Activated CD4-positive, CD25-positive, alpha-beta regulatory T cell (primary cell): ENCODE results near the gene ZNF519.
"Not testable (repeated sequence)": the region's sequence is repeated elsewhere in the genome, so short reads cannot be mapped to it uniquely, and the experiment has no call there.

Experiments used
- DNase-seq, 4 experiments: peaks; one replicate each; lab custom pipeline; 2025; lab: John Stamatoyannopoulos, UW

The ZNF519 gene

DNA sequence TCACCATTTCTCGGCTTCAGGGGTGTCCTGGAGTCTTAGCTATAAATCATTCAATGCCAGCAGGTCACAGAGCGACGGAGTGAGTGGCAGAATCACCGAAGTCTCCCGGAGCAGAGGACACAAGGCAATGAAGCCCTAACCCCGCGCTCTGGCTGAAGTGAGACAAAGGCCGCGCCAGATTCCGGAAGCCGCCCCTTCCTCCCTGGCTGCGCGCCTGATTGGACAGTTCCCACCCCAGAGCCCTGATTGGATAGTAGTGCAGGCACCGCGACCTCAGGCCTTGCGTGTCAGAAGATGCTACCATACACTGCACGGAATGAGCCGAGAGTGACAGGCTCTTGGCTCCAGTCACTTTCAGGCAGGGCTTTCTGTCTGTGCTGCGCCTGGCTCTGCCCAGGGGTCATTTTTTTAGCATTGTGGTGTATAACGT is at the start of gene ZNF519:
TSS of gene ZNF519 (minus strand) at position 165 of the 430 bp plus-strand sequence. CDS start at position 7, 158 bp downstream.
- peak; percentile 67 to 75 (median 72) for DNase-seq

DNA sequence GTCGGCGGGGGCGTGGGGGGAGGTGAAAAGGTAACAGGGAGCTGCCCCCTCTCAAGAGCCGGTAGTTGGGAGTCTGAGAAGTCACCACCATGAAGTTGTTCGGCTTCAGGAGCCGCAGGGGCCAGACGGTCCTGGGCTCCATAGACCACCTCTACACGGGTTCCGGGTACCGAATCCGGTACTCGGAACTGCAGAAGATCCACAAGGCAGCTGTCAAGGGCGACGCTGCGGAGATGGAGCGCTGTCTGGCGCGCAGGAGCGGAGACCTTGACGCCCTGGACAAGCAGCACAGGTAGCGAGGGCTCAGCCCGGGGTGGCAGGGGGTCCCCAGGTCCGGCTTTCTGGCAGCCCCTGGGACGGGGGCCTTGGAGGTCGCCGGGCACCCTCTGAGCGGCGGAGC is 47.1 kb upstream of the ZNF519 start:
- DNase-seq: no peak

DNA sequence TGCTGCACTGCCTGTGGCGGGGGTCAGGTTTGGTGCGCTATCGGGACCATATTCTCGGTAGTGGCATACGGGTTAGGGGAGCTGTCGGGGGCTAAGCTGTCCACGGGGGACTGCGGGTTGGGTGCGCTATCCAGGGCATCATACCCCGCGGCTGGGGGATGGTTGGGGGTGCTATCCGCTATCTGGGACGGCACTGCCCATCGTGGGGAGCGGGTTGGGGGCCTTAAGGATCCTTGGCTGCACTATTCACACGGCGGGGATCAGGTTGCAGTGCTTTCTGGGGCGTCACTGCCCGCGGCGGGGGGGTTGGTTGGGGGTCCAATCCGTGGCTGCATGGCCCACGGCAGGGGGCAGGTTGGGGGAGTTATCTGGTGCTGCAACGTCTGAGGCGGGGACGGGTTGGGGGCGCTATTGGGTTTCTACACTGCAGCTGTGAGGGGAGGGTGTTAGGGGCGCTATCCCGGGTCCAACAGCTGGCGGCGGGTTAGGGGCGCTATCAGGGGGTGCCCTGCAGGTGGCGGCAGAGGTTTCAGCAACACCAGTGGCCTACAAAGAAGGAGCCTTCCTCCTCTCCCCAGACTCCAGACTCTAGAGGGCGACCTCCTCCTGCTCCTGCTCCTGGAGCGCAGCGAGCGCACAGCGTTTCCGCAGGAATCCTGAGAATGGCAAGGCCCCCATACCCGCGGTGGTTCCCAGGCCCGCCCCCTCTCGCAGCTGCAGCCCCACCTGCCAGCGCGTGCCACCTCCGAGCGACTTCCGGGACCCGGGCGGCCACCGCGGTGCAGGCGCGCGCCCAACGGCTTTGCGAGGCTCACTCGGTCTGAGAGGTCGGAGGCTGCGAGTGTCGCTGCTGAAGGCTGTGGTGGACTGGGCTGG is 46.3 kb upstream of the ZNF519 start:
- peak; percentile 20 to 73 (median 56) for DNase-seq

DNA sequence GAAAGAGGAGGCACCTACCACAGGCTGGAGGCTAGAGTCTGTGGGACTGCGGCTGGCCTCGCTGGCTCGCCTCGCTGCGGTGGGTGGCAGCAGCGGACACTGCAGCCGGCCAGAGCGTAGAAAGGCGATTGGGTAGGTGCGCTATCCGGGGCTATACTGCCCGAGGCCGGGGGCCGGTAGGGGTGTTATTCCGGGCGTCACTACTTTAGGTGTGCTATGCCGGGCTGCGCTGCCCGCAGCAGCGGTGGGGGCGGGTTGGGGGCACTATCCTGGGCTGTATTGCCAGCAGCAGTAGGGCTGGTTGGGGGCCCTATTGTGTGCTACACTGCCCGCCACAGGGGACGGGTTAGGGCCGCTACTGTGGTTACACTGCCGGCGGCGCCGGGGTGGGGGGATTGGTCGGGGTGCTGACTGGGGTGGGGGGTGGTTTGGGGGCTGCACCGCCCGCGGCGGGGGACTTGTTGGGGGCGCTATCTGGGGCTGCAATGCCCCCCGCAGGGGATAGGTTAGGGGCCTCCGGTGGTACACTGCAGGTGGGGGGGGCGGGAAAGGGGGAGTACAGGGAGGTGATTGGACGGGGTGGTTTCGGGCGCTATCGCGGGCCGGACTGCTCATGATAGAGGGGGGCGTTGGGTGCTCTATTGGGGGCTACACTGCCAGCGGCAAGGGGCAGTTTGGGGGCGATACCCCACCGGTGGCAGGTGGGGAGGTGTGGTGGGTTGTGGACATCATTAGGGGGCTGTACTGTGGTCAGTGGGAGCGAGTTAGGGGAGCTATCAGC is 45.5 kb upstream of the ZNF519 start:
- DNase-seq: not testable (repeated sequence)

DNA sequence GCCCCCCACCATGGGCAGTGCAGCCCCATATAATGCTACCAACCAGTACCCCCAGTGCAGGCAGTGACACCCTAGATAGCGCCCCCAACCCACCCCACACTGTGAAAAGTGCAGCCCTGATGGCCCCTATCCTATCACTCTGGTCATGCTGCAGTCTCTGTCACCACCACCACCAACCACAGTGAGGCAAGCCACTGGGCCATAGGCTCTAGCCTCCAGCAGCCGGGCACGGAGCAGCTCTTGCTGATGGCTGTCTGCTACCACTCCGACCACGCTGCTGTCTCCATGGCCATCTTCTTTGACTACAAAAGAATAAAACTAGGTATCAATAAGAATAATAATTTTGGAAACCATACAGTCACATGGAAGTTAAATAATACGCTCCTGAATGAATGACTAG is 43.2 kb upstream of the ZNF519 start:
- not testable (repeated sequence) for DNase-seq

DNA sequence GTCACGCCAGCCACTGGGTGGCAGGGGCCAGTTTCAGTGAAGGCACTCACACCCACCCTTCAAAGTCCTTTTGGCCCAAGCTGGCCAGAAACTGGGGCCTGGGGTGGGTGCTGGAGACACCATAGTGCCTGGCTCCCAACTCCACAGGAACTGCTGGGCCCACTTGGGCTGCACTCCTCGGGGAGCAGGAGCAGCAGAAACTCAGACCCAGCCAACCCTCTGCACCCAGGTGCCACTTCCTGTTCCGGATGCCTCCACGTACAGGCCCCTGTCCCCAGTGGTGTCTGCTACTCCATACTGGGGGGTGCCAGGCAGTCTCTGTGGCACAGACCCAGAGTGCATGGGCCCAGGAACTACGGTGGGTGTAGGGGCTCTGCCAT is 42.5 kb upstream of the ZNF519 start:
- DNase-seq: no peak

DNA sequence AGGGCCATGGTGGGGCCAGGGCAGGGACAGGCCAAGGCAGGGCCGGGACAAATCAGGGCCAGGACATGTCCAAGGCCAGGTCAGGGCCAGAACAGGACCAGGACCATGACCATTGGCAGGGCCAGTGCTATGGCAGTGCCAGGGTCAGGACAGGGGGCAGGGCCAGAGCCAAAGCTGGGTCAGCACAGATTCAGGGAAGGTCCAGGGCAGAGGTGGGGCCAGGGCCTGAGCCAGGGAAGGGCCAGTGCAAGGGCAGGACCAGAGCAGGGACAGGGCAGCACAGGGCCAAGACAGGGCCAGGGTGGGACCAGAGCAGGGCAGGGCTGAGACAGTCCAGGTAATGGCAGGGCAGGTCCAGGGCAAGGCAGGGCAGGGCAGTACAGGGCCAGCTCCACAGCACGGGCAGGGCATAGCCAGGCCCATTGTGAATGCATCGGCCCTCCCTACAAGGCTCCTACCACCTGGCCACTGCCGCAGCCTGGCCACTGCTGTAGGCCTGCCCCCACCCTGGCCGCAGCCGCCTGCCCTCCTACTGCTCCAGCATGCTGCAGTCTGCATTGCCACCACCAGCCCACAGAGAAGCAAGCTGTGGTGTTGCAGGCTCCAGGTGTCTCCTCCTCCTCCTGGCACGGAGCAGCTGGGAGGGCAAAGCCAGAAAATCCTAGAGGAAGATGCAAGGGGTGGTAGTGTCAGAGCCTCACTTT is 41.9 kb upstream of the ZNF519 start:
- not testable (repeated sequence) for DNase-seq

DNA sequence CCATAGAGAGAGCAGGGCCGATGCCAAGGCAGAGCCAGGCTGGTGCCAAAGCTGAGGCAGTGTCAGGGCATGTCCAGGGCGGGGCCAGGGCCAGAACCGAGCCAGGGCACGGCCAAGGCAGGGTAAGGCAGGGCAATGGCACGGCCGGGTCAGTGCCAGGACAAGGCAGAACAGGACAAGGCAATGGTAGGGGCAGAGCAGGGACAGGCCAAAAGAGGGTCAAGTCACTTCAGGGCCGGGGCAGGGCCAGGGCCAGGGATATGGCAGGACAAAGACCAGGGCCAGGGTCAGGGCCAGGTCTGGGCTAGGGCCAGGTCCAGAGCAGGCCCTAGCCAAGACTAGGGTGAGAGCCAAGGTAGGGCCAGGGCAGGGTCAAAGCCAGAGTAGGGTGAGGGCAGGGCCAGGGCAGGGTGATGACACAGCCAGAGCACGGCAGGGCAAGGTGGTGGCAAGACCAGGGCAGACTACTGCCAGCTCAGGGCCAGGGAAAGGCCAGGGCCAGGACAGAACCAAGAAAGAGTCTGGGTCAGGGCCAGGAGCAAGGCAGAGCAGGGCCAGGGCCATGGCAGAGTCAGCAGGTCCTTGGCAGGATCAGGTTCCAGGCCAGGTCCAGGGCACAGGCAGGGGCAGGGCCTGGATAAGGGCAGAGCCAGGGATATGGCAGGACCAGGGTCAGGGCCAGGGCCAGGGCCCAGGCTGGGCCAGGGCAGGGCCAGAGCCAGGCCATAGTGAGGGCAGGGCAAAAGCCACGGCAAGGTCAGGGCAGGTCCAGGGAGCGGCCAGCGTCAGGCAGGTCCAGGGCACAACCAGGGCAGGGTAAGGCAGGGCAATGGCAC is 41.1 kb upstream of the ZNF519 start:
- not testable (repeated sequence) for DNase-seq

DNA sequence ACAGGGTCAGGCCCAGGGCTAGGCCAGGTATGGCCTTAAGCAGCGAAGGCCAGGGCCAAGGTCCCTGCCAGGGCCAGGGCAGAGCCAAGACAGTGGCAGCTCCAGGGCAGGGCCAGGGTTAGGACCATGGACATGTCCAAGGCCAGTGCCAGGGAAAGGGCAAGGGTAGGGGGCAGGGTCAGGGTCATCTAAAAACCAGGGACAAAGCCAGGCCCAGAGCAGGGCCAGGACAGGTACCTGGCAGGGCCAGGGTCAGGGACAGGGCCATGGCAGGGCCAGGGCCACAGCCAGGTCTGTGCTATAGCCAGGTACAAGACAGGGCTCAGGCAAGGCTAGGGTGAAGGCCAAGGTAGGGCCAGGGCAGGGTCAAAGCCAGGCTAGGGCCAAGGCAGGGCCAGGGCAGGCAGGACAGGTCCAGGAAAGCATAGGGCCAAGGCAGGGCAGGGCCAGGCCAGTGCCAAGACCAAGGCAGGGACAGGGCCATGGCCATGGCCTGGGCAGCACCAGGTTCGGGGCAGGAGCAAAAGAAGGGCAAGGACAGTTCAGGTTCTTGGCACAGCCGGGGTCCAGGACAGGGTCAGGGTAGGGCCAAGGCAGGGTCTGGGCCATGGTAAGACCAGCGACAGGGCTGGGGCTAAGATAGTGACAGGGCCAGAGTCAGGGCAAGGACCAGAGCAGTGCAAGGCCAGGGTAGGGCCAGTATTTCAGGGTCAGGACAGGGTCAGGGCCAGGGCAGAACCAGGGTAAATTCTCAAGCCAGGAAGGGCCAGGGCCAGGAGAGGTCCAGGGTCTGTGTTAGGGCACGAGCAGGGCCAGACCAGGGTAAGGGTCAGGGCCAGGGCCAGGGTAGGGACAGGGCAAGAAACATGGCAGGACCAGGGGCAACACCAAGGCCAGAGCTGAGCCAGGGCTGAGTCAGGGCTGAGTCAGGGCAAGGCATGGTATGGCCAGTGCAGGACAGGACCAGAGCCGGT is 40.2 kb upstream of the ZNF519 start:
- not testable (repeated sequence) for DNase-seq

DNA sequence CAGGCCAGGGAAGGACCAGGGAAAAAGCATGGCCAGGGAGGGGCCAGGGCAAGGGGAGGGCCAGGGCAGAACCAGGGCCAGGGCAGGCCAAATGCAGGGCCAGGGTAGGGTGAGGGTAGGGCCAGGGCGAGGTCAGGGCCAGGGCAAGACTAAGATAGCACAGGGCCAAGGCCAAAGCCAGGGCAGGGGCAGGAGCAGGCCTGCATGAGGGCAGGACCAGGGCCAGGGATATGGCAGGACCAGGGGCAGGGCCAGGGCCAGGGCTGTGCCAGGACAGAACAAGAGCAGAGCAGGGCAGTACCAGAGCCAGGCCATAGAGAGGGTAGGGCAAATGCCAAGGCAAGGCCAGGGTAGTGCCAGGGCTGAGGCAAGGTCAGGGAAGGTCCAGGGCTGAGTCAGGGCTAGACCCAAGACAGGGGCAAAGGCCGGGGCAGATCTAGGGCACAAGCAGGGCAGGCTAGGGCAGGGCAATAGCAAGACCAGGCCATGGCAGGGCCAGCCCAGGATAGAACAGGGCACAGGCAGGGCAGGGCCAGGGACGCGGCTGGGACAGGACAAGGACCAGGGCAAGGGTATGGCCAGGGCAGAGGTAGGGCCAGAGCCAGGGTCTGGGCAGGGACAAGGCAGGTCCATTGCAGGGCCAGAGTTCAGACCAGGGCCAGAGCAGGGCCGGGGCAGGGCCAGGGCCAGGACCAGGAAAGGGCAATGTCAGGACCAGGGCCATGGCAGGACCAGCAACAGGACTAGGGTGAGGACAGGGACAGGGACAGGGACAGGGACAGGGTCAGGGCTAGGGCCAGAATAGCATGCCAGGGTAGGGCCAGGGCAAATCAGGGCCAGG is 39.3 kb upstream of the ZNF519 start:
- not testable (repeated sequence) for DNase-seq

DNA sequence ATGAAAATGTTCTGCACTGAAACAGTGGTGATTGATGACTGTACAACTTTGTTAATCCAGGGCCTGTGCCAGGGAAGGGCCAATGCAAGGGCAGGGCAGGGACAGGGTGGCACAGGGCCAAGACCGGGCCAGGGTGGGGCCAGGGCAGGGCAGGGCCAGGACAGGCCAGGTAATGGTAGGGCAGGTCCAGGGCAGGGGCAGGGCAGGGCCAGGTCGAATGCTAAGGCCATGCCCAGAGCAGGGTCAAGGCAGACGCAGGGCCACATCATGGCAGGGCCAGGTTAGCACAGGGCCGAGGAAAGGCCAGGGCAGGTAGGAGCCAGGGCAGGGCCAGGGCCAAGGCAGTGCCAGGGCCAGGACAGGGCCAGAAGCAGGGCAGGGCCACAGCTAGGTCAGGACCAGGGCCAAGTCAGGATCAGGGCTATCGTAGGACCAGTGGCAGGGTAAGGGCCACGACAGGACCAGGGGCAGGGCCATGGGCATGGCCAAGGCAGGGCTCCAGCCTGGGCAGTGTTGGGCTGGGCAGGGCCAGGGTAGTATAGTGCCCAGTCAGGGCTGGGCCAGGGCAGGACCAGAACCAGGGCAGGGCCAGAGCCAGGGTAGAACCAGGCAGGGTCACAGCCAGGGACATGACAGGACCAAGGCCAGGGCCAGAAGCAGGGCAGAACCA is 38.3 kb upstream of the ZNF519 start:
- DNase-seq: not testable (repeated sequence)

DNA sequence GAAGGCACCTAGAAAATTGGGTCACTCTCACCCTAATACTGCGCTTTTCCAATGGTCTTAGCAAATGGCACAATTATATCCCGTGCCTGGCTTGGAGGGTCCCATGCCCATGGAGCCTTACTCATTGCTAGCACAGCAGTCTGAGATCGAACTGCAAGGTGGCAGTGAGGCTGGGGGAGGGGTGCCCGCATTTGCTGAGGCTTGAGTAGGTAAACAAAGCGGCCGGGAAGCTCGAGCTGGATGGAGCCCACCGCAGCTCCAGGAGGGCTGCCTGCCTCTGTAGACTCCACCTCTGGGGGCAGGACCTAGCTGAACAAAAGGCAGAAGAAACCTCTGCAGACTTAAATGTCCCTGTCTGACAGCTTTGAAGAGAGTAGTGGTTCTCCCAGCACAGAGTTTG is 30.7 kb upstream of the ZNF519 start:
- not testable (repeated sequence) for DNase-seq

DNA sequence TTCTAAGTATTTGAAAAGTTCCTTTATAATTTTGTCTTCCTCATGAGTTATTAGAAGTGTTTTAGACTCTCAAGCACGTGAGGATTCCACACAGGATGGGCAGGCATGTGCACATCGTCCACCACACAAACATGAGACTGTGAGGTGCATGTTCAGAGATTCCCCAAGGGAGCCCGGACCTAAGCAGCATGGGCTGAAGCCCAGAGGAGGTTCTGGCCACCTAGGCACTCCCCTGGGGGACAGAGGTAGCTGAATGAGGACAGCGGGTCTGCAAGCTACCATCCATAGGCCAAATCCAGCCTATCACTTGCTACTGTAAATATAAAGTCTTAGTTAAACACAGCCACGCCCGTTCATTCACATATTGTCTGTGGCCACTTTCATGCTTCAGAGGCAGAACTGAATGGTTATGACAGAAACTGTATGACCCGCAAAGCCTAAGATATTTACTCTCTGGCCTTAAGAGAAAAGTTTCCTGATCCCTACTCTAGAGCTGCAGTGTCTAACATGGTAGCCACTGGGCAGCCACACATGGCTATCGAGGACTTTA is 19.4 kb upstream of the ZNF519 start:
- DNase-seq: not testable (repeated sequence)

DNA sequence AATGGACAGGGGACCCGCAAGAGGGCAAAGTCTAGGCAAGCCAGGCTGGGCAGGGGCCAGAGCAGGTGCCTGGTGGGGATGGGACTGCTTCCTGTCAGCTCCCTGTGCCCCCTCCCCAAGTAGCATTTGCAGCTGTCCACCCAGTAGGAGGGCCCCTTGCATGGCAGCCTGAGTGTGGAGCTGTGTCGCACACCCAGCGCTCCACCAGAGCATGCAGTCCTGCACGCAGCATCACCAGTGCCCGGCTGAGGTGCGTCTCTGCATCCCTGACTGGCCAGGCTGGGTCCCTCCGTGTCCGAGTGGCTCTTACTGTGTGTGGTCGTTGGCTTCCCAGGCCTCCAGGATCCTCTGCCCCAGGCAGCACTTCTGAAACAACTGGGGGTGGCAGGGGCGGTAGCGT is 18.5 kb upstream of the ZNF519 start:
- not testable (repeated sequence) for DNase-seq

DNA sequence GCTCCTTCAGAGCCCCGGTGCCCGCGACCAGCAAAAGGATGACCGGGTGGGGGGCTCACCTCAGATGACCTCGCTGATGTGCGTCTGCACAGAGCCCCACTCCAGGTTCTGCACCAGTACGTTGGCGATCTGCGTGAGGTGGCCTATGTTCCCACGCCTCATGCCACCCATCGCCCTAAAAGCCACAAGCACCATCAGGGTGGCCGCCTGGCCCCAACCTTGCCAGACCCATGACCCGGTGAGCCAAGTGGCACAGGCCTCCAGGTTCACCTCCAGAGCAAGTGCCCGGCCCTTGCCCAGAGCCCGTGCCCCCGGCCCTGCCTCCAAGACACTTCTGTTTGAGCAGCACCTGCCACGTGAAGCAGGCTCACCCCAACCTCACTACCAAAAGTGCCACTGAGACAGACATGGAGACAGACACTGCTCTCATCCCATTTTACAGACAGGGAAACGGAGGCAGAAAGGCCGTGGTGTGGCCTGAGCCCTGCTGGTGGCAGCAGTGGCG is 17.7 kb upstream of the ZNF519 start:
- not testable (repeated sequence) for DNase-seq

DNA sequence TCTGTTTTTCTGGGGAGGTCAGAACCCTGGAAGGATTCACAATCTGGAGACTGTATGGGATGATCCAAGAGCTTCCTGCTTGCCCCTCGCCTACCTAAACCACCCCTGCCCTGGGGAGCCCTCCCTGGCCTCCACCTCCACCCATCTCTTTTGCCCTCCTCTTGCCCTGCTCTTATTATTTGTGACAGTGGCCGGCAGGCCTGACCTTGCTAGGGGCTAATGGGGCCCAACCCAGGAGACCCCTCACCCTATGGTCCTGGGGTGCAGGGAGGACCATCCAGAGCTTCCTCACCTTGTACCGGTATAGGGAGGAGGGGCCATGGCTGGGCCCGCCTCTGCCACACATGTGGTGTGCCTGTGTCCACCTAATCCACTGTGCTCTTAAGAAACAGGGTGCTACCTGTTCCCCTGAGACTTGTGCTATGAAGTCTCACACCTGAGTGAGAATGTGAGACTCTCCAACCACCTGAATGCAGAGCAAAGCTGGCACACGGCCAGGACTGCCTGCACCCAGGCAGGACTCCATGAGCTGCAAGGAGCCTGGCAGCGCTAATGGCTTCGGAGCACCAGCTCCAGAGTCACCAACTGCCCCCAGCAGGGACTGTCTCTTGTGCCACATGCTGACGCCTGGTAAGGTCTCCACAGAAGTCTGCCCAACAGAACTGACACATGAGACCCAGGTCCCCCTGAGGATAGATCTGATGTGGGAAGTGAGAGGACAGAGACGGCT is 17.1 kb upstream of the ZNF519 start:
- DNase-seq: not testable (repeated sequence)
